HG03520 (cell line): ENCODE measurements around the gene NKX1-1.
"Not testable (repeated sequence)": the region's sequence is repeated elsewhere in the genome, so short reads cannot be mapped to it uniquely, and the experiment has no call there.

Experiments used
- ATAC-seq: cut with Tn5 transposase; IDR thresholded peaks from one replicate; pipeline ENCODE4 v1.9.1; 2021; ENCODE audit warnings: mild to moderate bottlenecking, moderate library complexity; ENCODE audit not compliant: unreplicated experiment

The NKX1-1 gene

DNA sequence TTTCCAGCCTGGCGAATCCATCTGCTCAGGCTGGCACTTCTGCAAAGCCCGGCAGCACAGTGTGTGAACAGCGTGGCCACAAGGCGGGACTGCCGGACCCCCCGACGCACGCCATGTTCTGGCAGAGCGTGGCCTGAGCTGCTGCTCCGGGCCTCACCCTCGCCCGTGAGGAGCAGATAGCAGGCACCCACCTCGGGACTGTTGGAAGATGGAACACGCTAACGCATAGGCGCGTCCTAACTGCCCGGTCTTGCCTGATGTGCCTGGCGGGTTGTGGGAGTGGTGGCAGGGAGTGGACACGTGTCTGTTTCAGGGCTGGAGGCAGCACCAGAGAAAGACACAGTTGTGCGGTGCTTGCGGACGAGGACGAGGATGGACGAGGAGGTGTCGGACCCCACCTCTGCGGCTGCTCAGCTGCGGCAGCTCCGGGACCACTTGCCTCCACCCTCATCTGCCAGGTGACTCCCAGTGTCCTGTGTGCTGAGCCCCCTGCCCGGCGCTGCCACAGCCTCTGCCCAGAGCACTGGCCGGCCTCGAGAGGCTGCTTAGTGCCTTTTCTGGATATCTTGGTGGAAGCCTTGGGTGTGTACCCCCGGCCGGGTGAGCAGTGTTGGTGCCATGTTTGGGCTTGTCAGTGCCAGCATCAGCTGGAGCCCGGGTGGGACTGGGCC lies 31.1 kb downstream of the NKX1-1 start:
- no peak for ATAC-seq

DNA sequence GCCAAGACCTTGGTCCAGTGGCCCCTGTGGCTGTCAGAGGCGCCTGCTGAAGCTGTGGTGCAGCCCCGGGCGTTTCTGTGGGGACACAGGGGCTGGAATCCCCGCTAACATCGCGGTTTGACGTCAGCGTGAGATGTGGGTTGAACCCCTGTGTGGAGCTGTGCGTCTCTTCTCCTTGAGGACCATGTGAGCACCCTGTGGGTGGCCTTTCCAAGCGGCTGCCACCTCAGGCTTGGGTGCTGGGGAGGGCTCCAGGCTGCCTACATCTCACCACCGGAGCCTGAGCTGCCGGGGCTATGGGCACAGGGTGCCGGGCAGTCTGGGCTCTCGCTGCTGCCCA lies 31.6 kb downstream of the NKX1-1 start:
- ATAC-seq = no peak

DNA sequence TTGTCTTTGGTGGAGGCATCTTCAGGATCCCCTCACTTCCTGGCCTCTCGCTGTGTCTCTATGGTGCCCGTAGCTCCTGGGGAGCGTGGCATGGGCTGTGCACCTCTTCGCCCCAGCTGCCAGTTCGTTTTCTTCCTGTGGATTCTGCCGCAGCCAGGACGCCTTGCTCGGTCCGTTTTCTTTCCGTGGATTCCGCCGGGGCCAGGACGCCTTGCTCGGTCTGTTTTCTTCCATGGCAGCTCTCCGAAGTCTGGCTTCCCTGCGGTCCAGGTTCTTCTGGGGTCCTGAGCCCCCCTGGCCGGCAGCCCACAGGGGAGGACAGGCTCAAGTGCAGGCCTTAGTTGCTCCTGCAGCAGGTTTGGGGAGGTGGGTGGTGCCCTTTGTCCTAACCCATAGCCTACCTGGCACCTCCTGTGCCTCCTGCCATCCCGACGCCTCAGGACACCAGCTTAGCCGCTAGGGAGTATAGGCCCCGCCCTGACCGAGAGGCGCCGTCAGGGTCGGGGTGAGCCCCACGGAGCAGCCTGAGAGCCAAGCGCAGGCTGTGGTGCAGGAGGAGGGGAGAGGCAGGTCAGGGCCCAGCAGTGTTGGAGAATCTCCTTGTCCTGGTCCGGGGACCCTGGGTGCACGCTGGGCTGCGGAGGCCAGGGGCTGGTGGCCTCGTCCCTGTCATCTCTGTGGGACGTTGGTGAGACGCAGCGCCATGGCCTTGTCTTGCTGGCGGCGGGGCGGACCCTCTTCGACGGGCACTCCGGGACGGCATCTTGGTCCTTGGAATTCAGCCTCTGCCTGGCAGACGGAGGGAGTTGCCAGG lies 32.1 kb downstream of the NKX1-1 start:
- no peak for ATAC-seq

DNA sequence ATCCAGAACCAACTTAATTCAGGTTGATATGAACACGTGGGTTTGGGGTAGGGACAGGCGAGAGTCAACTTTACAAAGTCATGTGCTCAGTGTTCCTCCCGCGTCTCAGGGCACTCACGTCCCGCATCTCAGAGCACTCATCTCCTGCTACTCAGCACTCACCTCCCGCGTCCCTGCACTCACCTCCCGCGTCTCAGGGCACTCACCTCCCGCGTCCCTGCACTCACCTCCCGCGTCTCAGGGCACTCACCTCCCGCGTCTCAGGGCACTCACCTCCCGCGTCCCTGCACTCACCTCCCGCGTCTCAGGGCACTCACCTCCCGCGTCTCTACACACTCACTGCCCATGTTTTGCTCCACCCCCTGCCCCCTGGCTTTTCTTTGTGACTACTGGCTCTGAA lies 33.7 kb downstream of the NKX1-1 start:
- not testable (repeated sequence) for ATAC-seq

DNA sequence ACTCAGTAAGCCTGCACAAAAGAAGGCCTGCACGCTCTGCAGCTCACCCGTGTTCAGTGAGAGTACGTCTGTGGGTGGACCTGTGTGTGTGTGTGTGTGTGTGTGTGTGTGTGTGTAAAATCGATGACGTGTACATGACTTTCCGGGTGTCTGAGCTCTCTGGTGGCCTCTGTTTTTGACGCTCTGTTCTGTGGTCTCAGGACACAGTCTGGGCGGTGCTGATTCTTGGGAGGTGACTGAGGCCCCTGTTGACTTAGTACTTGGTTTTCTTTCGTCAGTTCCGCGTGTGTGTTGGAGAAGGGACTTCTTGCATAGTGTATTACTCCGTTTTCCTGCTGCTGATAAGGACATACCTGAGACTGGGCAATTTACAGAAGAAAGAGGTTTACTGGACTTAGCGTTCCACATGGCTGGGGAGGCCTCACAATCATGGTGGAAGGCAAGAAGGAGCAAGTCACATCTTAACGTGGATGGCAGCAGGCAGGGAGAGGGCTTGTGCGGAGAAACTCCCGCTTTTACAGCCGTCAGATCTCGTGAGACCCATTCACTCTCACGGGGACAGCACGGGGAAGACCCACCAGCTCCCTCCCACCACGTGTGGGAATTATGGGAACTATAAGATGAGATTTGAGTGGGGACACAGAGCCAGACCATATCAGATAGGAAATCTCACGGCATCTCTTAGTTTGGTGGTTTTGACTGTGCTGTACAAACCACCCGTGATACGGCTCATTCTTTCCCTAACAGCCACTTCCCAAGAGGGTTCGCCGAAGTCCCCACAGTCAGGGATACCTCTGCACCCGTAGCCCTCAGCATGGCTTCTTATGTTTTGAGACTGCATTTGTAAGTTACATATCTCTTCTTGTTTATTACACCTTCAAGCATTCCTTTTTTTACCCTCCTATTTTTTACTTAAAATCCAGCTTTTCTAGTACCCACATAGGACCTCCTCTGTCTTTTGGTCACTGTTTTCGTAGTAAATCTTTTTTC lies 34.8 kb downstream of the NKX1-1 start:
- ATAC-seq = no peak

DNA sequence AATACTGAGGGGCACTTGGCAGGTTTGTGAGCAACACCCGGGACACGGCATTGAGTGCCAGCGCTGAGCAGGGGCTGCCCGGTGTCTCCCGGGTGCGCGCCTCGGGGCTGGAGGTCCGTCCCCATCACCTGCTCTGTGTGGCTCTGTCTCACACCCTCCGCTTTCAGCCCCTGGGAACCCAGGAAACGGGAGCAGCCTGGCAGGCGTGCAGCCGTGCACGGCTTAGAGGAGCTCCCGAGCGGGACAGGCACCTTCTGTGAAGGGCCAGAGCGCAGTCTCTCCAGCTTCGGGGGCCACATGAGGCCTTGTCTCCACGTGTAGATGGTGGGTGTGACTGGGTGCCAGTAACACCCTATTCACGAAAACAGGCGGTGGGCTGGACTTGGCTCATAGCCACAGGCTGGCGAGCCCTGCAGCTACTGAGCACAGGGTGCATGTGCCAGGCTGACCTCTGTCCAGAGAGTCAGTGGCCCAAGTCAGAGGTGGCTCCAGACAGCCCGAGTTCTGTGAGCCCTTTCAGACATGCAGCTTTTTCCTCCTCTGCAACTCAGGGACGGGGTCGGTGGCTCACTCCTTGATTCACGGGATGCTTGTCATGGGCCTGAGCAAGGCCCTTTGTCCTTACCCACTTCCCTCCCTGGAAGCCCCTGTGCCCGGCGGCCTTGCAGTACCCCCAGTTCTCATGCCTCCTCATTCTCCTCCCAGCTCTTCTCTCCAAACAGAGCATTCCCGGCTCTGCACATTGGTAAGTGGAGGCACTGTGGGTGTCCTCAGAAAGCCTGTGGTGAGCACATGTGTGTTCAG lies 35.7 kb downstream of the NKX1-1 start:
- no peak for ATAC-seq

DNA sequence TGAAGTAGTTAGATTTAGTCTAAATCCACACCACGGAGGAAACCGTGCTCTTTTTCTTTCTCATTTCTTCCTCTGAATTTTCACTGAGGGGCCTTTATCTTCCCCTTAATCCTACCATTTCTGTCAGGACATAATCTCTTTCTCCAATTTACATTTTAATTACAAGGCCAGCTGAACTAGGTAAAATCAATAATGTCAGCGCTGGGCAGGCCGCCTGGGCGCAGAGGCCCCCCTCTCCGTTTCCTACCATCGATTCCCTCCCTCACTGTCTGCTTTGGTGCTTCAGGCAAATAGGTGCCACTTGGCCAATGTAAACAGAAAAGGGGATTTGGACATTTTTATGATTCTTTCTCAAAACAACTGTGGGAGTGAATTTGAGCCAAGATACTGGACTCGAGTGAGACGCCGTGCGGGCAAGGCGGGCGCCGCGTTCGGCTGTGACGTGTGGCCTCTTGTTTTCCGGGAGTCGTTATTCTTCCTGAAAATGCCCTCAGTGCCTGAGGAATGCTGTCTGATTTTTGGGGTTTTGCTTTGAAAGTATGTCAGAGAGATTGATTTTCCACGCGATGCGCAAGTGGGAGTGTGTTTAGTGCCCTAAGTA lies 36.7 kb downstream of the NKX1-1 start:
- no peak for ATAC-seq

DNA sequence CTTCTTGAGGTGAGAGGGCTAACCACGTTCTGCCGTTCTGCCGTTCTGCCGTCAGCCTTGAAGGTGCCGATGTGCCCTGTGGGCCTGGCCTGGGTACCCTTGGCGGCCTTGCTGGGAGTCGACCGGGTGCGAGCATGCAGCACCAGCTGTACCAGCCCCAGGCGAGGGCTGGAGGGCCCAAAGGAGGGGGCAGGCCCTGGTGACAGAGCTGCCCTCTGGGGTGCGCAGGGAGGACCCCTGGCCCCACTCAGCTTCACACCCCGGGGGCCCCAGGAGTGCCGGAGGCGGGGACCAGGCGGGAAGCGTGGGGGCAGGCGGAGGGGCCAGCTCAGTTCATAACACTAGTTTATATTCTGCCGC lies 37.2 kb downstream of the NKX1-1 start:
- ATAC-seq = no peak

DNA sequence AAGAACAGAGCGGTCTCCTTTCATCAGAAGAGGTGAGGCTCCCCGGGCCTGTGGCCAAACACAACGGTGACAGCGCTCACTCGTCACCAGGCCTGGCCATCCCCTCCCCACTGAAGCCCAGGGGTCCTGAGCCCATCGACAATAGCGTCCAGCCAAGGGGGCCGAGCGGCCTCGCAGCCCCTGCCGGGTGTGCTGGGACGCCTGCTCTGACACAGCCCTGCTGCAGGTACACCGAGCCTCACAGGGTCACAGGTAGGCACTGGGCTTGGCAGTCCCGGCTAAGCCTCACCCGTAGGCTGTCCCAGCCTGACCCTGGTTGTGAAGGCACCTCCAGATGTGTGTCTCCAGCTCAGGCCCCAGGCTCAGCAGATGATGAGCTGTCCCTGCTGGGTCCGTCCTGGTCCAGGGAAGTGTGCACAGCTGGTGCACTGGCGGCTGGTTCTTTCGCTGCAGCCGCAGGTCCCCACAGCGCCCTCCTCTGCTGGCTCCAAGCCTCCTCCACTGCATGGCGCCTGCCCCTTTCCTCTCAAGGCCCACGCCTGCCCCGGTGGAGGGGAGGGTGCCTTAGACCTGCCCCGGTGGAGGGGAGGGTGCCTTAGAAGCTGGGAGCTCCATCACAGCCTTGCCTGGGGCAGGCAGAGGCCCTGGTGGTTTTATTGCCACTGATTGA lies 37.7 kb downstream of the NKX1-1 start:
- ATAC-seq = no peak

DNA sequence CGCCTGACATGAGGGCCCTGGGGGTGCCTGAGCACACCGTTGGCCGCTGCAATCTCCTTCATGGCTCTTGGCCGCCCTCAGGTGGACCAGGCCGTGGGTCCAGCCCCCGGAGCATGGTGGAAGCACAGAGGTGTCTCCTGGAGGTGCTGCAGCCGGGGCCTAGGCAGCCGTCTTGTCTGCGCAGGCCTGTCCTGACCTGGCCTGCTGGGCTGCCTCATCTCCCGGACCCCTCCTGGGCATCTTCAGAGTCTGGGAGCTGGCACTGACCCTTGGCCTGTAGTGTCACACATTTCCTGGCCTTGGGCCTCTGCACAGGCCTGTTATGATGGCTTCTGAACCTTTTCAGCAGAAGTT lies 38.3 kb downstream of the NKX1-1 start:
- no peak for ATAC-seq

DNA sequence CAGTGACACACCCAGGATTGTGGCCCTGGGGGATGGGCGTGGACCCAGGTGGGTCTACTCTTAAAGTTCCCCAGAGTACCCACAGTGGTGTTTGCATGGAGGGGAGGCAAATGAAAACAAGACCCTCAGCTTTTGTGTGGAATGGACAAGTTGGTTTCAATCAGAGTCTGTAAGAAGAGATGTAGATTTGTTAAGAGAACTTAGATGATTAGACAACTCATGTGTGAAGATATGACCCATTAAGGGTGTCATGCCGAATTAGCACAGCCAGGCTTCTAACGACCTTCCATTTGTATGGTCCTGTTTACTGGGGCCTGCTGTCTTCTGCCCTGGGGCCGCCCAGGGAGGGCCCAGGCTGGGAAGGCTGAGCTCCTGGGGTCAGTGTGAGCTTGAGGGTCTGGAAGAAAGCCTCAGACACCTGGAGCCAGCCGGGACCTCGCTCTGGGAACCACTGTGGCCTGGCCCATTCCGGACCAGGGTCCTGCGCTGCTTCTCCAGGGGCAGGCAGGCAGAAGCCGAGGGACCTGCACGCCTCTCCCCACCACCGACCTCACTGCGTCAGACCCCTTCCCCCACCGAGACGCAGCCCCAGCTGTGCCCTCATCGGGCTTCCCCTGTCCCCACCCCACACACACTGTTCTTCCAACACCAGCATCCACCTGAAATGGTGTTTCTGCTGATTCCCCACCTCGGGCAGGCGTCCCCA lies 38.9 kb downstream of the NKX1-1 start:
- ATAC-seq = no peak

DNA sequence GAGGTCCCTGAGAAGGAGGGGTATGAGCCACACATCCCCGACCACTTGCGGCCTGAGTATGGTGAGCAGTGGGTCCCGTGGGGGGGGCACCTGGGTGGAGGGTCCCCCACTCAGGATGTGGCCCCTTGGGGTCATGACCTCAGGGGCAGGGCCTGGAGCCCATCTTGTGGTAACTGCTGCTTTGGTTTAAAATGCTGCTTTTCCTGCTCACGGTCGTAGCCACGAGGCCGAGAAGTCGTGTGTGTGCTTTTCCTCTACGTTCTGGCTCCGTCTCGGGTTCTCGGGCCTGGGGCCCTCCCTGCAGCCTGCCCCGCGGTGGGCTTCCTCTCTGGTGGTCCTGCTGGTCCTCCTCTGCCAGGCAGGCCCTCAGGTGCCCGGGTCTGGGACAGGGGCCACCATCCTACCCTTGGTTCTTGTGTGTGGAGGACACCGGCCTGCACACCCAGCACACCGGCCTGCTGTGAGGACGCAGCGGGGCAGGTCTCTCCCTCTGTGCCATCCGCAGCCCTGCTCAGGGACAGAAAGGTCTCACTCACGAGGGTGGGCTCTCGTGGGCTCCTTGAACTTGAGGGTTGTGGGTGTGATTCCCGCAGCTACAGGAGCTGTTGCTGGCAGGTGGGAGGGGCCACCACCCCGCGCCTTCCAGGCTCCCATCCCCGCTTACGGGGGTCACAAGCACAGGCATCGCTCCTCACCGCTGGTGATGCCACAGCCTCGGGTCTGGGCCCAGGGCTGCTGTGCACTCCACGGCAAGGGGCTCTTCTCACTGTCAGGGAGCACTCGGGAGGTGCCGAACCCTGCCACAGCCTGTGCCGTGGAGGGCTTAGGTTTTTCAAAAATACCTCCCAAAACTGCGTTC lies 39.6 kb downstream of the NKX1-1 start:
- no peak for ATAC-seq

DNA sequence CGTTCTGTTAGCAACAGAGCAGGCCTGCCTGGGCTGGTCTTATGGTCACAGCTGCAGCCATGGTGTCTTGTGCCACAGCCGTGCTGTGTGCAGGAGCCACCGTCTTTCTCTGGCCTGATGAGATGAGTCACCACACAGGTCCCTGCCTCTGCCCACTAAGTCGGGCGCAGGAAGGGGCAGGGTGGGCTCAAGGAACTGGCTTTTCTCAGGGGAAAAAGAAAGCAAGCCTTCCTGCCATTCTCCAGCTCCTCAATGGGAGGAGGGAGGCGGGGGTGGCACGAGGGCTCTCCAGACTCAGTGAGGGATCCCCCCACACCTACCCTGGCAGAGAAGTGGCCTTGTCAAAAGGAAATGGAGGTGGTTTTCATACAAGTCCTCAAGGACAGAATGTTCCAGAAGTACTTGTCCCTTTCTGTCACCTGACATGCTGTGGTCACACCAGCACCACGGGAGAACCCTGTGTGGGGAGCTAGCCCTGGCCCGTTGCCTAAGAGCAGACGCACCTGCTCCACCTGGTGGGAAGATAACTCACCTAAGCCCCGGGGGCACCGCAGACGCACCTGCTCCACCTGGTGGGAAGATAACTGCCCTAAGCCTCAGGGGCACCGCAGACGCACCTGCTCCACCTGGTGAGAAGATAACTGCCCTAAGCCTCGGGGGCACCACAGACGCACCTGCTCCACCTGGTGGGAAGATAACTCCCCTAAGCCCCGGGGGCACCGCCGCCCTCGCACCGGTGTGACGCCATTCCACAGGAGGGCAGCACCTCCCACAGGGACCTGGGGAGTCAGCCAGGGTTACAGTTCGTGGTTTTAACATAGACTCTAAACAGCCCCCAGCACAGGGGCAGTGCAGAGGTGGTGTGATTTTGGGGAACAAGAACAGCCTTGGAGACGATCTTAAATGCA lies 40.7 kb downstream of the NKX1-1 start:
- no peak for ATAC-seq

DNA sequence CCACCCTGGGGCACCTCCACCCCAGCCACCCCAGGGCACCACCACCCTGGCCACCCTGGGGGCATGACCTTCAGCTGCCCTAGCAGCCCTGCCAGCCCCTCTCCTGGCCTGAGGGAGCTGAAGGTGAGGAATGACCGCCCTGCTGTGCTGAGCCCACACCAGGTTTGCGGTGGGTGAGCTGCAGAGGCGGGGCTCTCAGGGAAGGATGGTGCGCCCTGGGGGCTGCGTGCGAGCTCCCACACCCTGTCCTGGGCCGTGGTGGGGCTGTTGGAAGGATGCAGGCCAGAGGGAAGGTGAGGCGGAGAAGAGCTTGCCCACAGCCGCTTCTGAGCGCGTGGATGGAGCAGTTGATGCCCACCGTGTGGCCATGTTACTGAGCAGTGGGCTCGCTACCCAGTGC lies 41.5 kb downstream of the NKX1-1 start:
- ATAC-seq = no peak

DNA sequence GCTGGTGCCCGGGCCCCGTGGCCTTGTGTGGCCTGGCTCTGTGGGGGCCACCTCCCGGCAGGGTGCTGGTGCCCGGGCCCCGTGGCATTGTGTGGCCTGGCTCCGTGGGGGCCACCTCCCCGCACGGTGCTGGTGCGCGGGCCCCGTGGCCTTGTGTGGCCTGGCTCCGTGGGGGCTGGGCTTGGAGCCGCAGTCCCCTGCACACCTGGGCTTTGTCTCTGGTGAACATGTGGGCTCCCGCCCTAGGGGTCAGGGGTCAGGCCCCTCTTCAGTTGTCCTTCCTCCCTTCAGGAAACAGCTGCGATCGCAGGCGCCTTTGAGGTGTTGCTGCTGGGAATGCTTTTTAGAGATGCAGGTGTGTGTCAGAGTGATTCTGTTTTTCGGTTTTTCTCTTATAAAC lies 42.0 kb downstream of the NKX1-1 start:
- ATAC-seq = no peak

DNA sequence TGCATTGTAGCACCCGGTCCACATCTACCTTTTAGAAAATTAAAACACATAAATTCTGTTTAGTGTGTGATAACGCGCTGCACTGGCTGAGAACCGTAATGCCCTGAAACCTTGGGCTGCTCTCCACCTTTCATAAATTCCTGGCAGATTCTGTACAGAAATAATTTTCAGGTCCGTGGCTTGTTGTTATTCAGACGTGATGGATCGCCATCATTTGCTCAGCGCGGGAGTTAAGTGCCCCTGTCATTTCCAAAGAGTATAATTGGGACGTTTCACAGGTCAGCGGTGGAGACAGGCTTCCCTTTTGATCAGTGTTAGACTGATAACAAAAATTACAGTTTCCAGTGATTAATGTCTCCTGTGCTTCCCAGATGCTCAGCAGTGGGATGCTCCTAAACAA lies 42.7 kb downstream of the NKX1-1 start:
- ATAC-seq = no peak

DNA sequence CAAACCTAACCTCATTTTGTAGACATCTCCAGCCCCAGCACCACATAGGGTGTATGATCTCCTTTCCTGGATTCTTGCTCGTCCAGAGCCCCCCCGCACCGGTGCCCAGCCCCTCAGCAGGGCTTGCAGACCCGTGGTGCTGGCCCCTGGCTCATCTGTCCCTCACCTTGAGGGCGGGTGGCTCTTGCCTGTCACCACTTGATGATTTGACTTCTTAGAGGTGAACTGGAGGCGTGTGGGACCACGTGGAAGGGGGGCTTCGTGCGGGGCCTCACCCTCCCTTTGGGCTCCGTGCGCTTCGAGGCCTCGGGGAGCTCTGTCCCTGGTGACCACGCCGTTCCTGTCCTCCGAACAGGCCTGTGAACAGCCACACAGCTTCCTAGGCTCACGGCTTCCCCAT lies 43.7 kb downstream of the NKX1-1 start:
- no peak for ATAC-seq
